Astrocyte (in vitro differentiated cells and primary cell): Measurements from ENCODE around the gene CD101.

Experiments
- CTCF ChIP-seq: IDR thresholded peaks from 2 replicates; pipeline ENCODE4 v1.5.1; 2011; ENCODE audit warnings: low read depth, mild to moderate bottlenecking, inconsistent platforms, low read length, moderate library complexity; ENCODE audit not compliant: insufficient read depth
- EZH2 ChIP-seq: IDR thresholded peaks from 2 replicates; pipeline ENCODE4 v1.6.1; 2012; ENCODE audit warnings: mild to moderate bottlenecking, low read length, inconsistent platforms; ENCODE audit not compliant: insufficient read depth

- TF ChIP-seq CTCF (no peak), EZH2 (no peak)
These were observed 16.1 kb downstream of the CD101 start for GRCh38 chr1:117017648-117018047.
